ENCODE data around the gene WDR4. TPM values are rescaled to one million over a fixed set of nuclear protein-coding genes. Genes with fewer than 3 reads are reported as not detected.

WDR4 gene
- total and polyA plus RNA-seq, 2 of the 13 experiments (the other 11 are each of a cell fraction or from before 2014, with no cell fraction given) = 11.3 to 14.4 TPM

- DNase-seq (ENCODE audit: low spot score) = no peak
- no peak overlapping the region for H2AFZ ChIP-seq (ENCODE audit: low read length)
- H3K4me1 ChIP-seq (ENCODE audit: insufficient read depth, low read length) = no peaks in the 10 kb centered on the region
- no peak for FAIRE-seq
- intact Hi-C loops (cut with micrococcal nuclease; ENCODE audit: unreplicated experiment) = no loop called here
- 0 out of 2 replicates have a peak, but pooled peaks have one; percentile 29 for TF ChIP-seq ZFP91 (CRISPR knock-in tag; IDR thresholded peaks at IDR 0.05; ENCODE audit: borderline replicate concordance)
- no peak for TF ChIP-seq JDP2 (CRISPR knock-in tag; IDR thresholded peaks at IDR 0.05; ENCODE audit: borderline replicate concordance)
- peak; percentile 96 for TF ChIP-seq ZNF543 (CRISPR knock-in tag; IDR thresholded peaks at IDR 0.05)
- peak; percentile 45 for TF ChIP-seq AGO2 (optimal IDR thresholded peaks at IDR 0.05; ENCODE audit: low read depth, low read length)
- no peak for TF ChIP-seq ZNF496 (CRISPR knock-in tag; IDR thresholded peaks at IDR 0.05; ENCODE audit: insufficient replicate concordance)
- no peaks in the 10 kb centered on the region; a peak in 1 of 5 replicates for H3K27me3 ChIP-seq (ENCODE audit: control insufficient read depth in 1 of 2, insufficient read depth in 2 of 2, low read length in 2 of 2)
- POLR2A ChIA-PET = no interaction called here
- H3K4me2 ChIP-seq (ENCODE audit: low read depth, low read length) = no peak overlapping the region
- no peaks in the 10 kb centered on the region for H3K9me3 ChIP-seq (ENCODE audit: low read length)
- ATAC-seq = no peak; the same call in 2 of the 3 replicates
- no TSS peak for BruUV-seq (replicated peaks)
- H3K36me3 ChIP-seq (replicated peaks in 1 of 2; ENCODE audit: control insufficient read depth in 1 of 2, insufficient read depth in 2 of 2, low read length in 2 of 2) = peaks cover 37 to 84% of the 10 kb centered on the region in 2 experiments
- WGBS (ENCODE audit: low lambda C conversion rate) = 100% methylated on average over 5 of the region's 10 CpGs
- no peak overlapping the region for H3K4me3 ChIP-seq (replicated peaks in 1 of 3; ENCODE audit: insufficient read depth in 1 of 3, low read depth in 2 of 3, low read length in 3 of 3)
- H3K9ac ChIP-seq (ENCODE audit: insufficient read depth, low read depth, low read length) = no peak overlapping the region
- H4K20me1 ChIP-seq (ENCODE audit: insufficient read depth, low read length) = no peaks in the 10 kb centered on the region
- H3K79me2 ChIP-seq (ENCODE audit: insufficient read depth, low read length) = peaks cover 1% of the 10 kb centered on the region
- H3K27ac ChIP-seq (ENCODE audit: extremely low read length, insufficient read depth, low read length) = no peak overlapping the region
- CTCF ChIA-PET (ENCODE audit: low intra/inter-chr PET ratio, low total read pairs) = no interaction called here
- in situ Hi-C loops (cut with HindIII; ENCODE audit: extremely low pct_ligation_motif_present, low pct_unique_long_range_greater_than_20kb) = no loop called here
Measured at GRCh38 chr21:42850463-42850862, 28.9 kb downstream of the WDR4 start.

GRCh38 chr21:42849759-42850412, 29.5 kb downstream of the WDR4 start:
- Histone ChIP-seq H3K4me2 (ENCODE audit: low read depth, low read length) (no peak overlapping the region), H3K79me2 (ENCODE audit: insufficient read depth, low read length) (peaks cover 4% of the 10 kb centered on the region), H3K4me3 (replicated peaks in 1 of 3; ENCODE audit: insufficient read depth in 1 of 3, low read depth in 2 of 3, low read length in 3 of 3) (no peak overlapping the region), H3K27me3 (ENCODE audit: control insufficient read depth in 1 of 2, insufficient read depth in 2 of 2, low read length in 2 of 2) (no peaks in the 10 kb centered on the region; a peak in 1 of 5 replicates), H3K4me1 (ENCODE audit: insufficient read depth, low read length) (no peaks in the 10 kb centered on the region), H3K27ac (ENCODE audit: extremely low read length, insufficient read depth, low read length) (no peak overlapping the region), H3K36me3 (replicated peaks in 1 of 2; ENCODE audit: control insufficient read depth in 1 of 2, insufficient read depth in 2 of 2, low read length in 2 of 2) (peaks cover 35 to 84% of the 10 kb centered on the region in 2 experiments), H2AFZ (ENCODE audit: low read length) (no peak overlapping the region), H3K9me3 (ENCODE audit: low read length) (no peaks in the 10 kb centered on the region), H3K9ac (ENCODE audit: insufficient read depth, low read depth, low read length) (no peak overlapping the region), H4K20me1 (ENCODE audit: insufficient read depth, low read length) (no peaks in the 10 kb centered on the region)
- FAIRE-seq (no peak), ATAC-seq (no peak; the same call in 2 of the 3 replicates), DNase-seq (ENCODE audit: low spot score) (no peak)
- CTCF ChIA-PET (ENCODE audit: low intra/inter-chr PET ratio, low total read pairs) = no interaction called here
- intact Hi-C loops (cut with micrococcal nuclease; ENCODE audit: unreplicated experiment) (no loop called here), in situ Hi-C loops (cut with HindIII; ENCODE audit: extremely low pct_ligation_motif_present, low pct_unique_long_range_greater_than_20kb) (no loop called here)
- no TSS peak for BruUV-seq (replicated peaks)
- 94% methylated on average over 23 of the region's 29 CpGs for WGBS (ENCODE audit: low lambda C conversion rate)
- POLR2A ChIA-PET = interaction anchor here (0.5 kb wide), 1 partner anchor 27 kb away, joined by 3 read pairs; no protein-coding TSS in a partner anchor
- TF ChIP-seq HOMEZ (CRISPR knock-in tag; IDR thresholded peaks at IDR 0.05; ENCODE audit: low read depth) (no peak), NR0B2 (CRISPR knock-in tag; IDR thresholded peaks at IDR 0.05) (no peak), ZNF20 (CRISPR knock-in tag; IDR thresholded peaks at IDR 0.05) (no peak), CENPX (CRISPR knock-in tag; IDR thresholded peaks at IDR 0.05) (no peak), PCBP2 (optimal IDR thresholded peaks at IDR 0.05; ENCODE audit: low read depth, low read length, poor library complexity, severe bottlenecking) (no peak), LRRFIP1 (CRISPR knock-in tag; conservative IDR thresholded peaks at IDR 0.05) (no peak)

All from HepG2 (cell line).